Omental fat pad (tissue), 4 donors: ENCODE data around the gene GNG13. TPM values are rescaled to one million over a fixed set of nuclear protein-coding genes. Genes with fewer than 3 reads are reported as not detected.

Experiments used
- ATAC-seq: fragments of 150-250 bp; one replicate; pipeline ENCODE4 v1.9.1; 2016; ENCODE audit warnings: mild to moderate bottlenecking, moderate library complexity; ENCODE audit not compliant: low FRiP score
- DNase-seq: peaks from one replicate; pipeline ENCODE4 v3.0.0-alpha.2; 2019; ENCODE audit warnings: low spot score
- CTCF ChIP-seq, 3 donors: fragments of 450-650 bp; IDR thresholded peaks; one replicate each; pipeline ENCODE4 v1.5.1; 2016 to 2017; ENCODE audit warnings: antibody characterized with exemption in 3 of 3, mild to moderate bottlenecking in 3 of 3, moderate library complexity in 2 of 3
- total RNA-seq, 4 donors: library from RNA; depleted of rRNA; stranded (reverse); fragments of >200 nt; gene quantifications; one replicate each; pipeline ENCODE4 v1.1.0, GENCODE V29; 2016

Gene GNG13
- total RNA-seq, 4 donors from 2014 or later: not detected

- TF ChIP-seq CTCF (IDR thresholded peaks at IDR 0.05): no peak
Measured at GRCh38 chr16:830871-831570, 30.5 kb upstream of the GNG13 start.

DNA sequence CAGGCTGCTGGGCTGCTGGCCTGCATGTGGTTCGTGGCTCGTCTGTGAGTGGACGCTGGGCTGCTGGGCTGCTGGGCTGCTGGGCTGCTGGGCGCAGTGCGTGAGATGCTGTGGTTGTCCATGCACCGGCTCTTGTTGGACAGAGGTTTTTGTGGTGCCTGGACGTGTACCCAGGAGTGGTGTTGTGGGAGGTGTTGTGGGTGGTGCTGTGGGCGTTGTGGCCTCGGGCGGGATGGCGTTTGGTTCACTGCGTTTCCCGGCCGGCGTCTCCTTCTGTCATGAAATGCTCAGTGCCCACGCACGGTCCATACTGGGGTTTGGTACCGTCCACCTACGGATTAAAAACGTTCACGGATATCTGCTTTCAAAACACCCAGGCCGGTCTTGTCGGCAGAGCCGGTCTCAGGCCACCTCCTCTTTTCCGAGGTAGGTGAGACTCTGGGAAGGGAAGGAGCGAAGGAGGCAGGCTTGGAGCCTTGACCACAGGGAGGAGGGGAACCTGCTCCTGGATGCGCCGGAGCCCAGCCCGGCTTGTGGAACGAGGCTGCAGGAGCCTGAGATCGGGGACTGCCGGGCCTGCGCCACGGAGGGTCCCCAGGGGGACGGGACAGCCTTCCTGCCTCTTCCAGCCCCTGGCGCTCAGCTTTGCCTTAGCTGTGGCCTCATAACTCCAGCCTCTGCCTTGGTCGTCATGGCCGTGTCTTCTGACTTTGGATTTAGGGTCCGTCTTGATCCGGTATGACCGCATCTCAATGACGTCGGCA is 29.8 kb upstream of the GNG13 start:
- DNase-seq: no peak
- ATAC-seq: no peak
- no peak for TF ChIP-seq CTCF (IDR thresholded peaks at IDR 0.05)

More at GRCh38 chr16:830871-831570, 30.5 kb upstream of the GNG13 start:
- DNase-seq (no peak), ATAC-seq (no peak)

DNA sequence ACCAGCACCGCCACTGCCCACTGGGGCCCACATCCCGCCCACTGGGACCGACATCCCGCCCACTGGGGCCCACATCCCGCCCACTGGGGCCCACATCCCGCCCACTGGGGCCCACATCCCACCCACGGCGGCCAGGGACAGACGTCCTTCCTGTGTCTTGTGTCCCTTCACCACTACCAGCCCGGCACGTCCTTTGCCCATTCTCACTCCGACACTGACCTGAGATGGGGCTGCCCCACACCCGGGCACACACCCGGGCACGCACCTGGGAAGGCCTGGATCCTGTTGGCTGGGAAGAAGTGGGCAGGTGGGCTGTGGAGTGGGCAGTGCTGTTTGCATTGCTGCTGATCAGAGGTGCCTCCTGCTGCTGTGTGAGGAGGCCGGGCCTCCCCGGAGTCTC is 28.4 kb upstream of the GNG13 start:
- TF ChIP-seq CTCF (IDR thresholded peaks at IDR 0.05): no peak
- DNase-seq (no peak), ATAC-seq (no peak)

DNA sequence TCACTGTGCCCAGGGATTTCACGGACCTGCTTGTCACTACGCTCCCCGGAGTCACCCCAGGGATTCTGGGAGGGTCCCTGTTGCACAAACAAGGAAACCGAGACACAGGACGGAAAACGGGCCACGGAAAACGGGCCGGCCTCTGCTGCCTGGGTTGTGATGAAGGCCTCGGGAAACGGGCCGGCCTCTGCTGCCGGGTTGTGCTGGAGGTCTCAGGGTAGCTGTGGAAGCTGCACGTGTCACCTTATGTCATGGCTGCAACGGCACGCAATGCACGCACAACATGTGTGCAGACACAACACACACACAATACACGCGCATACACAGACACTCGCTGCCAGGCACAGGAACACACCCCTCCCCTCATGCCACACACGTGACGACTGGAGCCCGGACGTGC is 27.0 kb upstream of the GNG13 start:
- no peak for DNase-seq
- ATAC-seq: no peak
- TF ChIP-seq CTCF (IDR thresholded peaks at IDR 0.05): no peak

GRCh38 chr16:825341-826061 is 25.0 kb upstream of the GNG13 start:
- DNase-seq (no peak), ATAC-seq (no peak)

GRCh38 chr16:824601-825000 is 24.1 kb upstream of the GNG13 start:
- no peak for ATAC-seq
- DNase-seq: no peak
- TF ChIP-seq CTCF (IDR thresholded peaks at IDR 0.05): no peak

More at GRCh38 chr16:825341-826061, 25.0 kb upstream of the GNG13 start:
- TF ChIP-seq CTCF (IDR thresholded peaks at IDR 0.05): no peak
